Uterus (tissue), 4 donors: ENCODE measurements around the gene SEC11A. TPM values are rescaled to one million over a fixed set of nuclear protein-coding genes. Genes with fewer than 3 reads are reported as not detected.

ENCODE experiments used
- DNase-seq, 2 donors: peaks; one replicate each; pipeline ENCODE4 v3.0.0-alpha.2; 2019 to 2020
- H3K27ac ChIP-seq, 2 donors: fragments of 200-600 bp; sonication (generic); 1 replicate in 1 of 2; 2 replicates in 1 of 2; pipeline ENCODE4 v1.5.1; 2016 to 2018
- H3K27me3 ChIP-seq, 2 donors: fragments of 200-600 bp; sonication (generic); one replicate each; pipeline ENCODE4 v1.5.1; 2018 to 2019; ENCODE audit warnings: control low read depth in 1 of 2
- H3K36me3 ChIP-seq, 2 donors: fragments of 200-600 bp; sonication (generic); one replicate each; pipeline ENCODE4 v1.5.1; 2019; ENCODE audit warnings: control low read depth in 1 of 2
- H3K4me1 ChIP-seq, 2 donors: fragments of 200-600 bp; sonication (generic); one replicate each; pipeline ENCODE4 v1.5.1; 2018 to 2019; ENCODE audit warnings: control low read depth in 1 of 2
- H3K4me3 ChIP-seq, 2 donors: fragments of 200-600 bp; sonication (generic); 1 replicate in 1 of 2; 2 replicates in 1 of 2; pipeline ENCODE4 v1.5.1; 2018 to 2019; ENCODE audit warnings: mild to moderate bottlenecking in 1 of 2
- H3K9me3 ChIP-seq, 2 donors: fragments of 200-600 bp; sonication (generic); one replicate each; pipeline ENCODE4 v1.5.1; 2019; ENCODE audit warnings: control low read depth in 1 of 2
- POLR2A ChIP-seq, 2 donors: fragments of 450-650 bp; IDR thresholded peaks; one replicate each; pipeline ENCODE4 v1.6.1; 2016; ENCODE audit warnings: antibody characterized with exemption in 2 of 2, mild to moderate bottlenecking in 1 of 2, moderate library complexity in 1 of 2
- intact Hi-C: fragments of 100-400 bp; cut with DNase I; formaldehyde crosslinking; loops from one replicate; pipeline ENCODE4 v1.15.1; 2023; ENCODE audit warnings: low total_unique reads
- total RNA-seq, 4 donors: library from RNA; depleted of rRNA in 3 of 4; stranded (reverse); fragments of >200 nt in 3 of 4; gene quantifications; one replicate each; pipeline versions ENCODE4 v1.1.0 to v1.2.4, GENCODE V29; 2014 to 2023
- TF ChIP-seq, protein P1 (sequence below), 4 experiments: fragments of 200-600 bp in 2 of 4; fragments of 450-650 bp in 2 of 4; sonication (generic) in 2 of 4; IDR thresholded peaks; one replicate each; pipeline ENCODE4 v1.5.1; 2016 to 2019; ENCODE audit warnings: antibody characterized with exemption in 4 of 4, mild to moderate bottlenecking in 2 of 4, moderate library complexity in 1 of 4
- donor health status: DM: yes; HTN: yes; CAD: no.

The SEC11A gene
- 100 to 1,000 TPM; 117 to 261 (median 204) TPM for total RNA-seq

DNA sequence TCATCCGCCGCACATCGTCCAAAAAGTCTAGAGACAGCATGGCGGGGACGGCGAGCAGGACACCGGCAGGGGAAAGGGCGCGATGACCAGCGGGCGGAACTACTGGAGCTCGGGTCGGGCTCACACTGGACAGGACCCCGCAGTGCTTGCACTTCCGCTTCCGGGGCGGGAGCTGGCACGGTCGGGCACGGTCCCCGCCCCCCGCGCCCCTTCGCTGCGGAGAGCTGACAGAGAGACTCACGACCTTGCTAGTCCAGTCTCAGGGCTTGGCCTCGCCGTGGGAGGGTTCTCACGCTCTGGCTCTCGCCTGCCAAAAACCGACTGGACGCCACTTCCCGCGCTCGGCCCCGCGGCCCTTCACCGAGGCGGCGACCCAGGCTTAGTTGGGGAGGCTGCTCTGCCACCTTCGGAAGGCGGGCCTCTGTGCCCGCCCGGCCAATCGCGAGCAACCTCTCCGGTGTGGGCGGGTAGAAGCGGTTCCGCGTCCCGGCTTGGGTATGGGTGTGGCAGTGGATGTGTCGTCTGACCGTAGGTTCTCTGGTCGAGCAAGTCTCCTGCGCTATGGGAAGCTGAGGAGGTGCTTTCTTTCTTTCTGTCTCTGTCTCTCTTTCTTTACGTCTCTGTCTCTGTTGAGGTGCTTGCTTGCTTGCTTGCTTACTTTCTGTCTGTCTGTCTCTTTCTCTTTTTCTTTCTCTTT lies at the start of gene SEC11A:
SEC11A (minus strand) TSS at position 104 of the 697 bp plus-strand sequence; CDS start at position 40, 64 bp downstream.
- Histone ChIP-seq H3K9me3 (no peaks in the 10 kb centered on the region), H3K4me1 (peaks cover 0 to 3% of the 10 kb centered on the region in 2 donors), H3K27ac (peak within 1 kb of the TSS; percentile 86 to 95), H3K4me3 (peak within 1 kb of the TSS; percentile 72 to 79), H3K27me3 (no peaks in the 10 kb centered on the region), H3K36me3 (no peaks in the 10 kb centered on the region)
- TF ChIP-seq, protein P1, sequence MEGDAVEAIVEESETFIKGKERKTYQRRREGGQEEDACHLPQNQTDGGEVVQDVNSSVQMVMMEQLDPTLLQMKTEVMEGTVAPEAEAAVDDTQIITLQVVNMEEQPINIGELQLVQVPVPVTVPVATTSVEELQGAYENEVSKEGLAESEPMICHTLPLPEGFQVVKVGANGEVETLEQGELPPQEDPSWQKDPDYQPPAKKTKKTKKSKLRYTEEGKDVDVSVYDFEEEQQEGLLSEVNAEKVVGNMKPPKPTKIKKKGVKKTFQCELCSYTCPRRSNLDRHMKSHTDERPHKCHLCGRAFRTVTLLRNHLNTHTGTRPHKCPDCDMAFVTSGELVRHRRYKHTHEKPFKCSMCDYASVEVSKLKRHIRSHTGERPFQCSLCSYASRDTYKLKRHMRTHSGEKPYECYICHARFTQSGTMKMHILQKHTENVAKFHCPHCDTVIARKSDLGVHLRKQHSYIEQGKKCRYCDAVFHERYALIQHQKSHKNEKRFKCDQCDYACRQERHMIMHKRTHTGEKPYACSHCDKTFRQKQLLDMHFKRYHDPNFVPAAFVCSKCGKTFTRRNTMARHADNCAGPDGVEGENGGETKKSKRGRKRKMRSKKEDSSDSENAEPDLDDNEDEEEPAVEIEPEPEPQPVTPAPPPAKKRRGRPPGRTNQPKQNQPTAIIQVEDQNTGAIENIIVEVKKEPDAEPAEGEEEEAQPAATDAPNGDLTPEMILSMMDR (IDR thresholded peaks at IDR 0.05), result peak in 2 of 4 experiments; percentile 12 to 18
- TF ChIP-seq POLR2A (IDR thresholded peaks at IDR 0.05), result peak; percentile 48 to 65
- intact Hi-C loops, result no loop called here
- DNase-seq, result peak; percentile 91

DNA sequence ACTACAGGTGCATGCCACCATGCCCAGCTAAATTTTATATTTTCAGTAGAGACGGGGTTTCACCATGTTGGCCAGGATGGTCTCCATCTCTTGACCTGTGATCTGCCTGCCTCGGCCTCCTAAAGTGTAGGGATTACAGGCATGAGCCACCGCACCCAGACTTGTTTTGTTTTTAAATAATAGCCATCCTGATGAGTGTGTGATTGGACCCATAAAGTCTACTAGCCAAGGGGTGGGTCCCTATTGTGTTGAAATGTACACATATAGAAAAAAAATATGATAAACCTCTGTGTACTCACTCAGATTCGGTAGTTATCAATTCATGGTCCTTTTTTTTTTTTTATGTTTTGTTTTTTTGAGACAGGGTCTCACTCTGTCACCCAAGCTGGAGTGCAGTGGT lies 49.7 kb upstream of the SEC11A start:
- TF ChIP-seq, protein P1 (IDR thresholded peaks at IDR 0.05), result no peak
- no peak for TF ChIP-seq POLR2A (IDR thresholded peaks at IDR 0.05)
- intact Hi-C loops, result no loop called here
- H3K4me1 ChIP-seq, result no peaks in the 10 kb centered on the region
- H3K9me3 ChIP-seq, result no peaks in the 10 kb centered on the region
- no peak overlapping the region for H3K27ac ChIP-seq
- no peak for DNase-seq
- no peaks in the 10 kb centered on the region for H3K27me3 ChIP-seq
- H3K36me3 ChIP-seq, result no peaks in the 10 kb centered on the region
- H3K4me3 ChIP-seq, result no peak overlapping the region

DNA sequence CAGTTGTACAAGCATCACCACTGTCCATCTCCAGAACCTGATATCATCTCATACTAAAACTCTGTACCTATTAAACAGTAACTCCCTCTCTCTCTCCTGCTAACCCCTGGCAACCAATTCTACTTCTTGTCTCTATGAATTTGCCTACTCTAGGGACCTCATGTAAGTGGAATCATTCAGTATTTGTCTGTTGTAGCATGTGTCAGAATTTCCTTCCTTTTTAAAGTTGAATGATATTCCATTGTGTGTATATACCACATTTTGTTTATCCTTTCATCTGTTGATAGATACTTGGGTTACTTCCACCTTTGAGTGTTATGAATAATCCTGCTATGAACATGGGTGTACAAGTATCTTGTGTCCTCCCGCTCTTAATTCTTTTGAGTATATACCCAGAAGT lies 49.0 kb upstream of the SEC11A start:
- Histone ChIP-seq H3K27ac (no peak overlapping the region), H3K4me3 (no peak overlapping the region), H3K27me3 (no peaks in the 10 kb centered on the region), H3K9me3 (no peaks in the 10 kb centered on the region), H3K4me1 (no peaks in the 10 kb centered on the region), H3K36me3 (no peaks in the 10 kb centered on the region)
- no peak for DNase-seq
- TF ChIP-seq, protein P1 (IDR thresholded peaks at IDR 0.05), result no peak
- no peak for TF ChIP-seq POLR2A (IDR thresholded peaks at IDR 0.05)
- intact Hi-C loops, result no loop called here

DNA sequence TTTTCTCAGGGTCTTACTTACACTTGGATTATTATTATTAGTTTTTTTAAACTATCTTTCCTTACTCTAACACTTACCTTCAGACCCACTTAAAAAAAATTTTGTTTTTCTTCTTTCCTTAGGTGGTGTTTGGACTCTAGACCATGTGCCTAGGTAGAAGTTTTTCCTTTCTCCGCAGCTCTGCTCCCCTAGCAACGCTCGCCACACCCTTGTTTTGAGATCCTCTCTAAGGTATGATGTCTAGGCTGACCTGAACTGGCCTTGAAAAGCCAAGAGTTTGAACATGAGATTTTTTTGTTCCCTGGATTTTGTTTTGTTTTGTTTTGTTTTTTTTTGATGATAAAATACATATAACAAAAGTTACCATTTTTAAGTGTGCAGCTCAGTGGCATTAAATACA lies 48.6 kb upstream of the SEC11A start:
- Histone ChIP-seq H3K27ac (no peak overlapping the region), H3K9me3 (no peaks in the 10 kb centered on the region), H3K36me3 (no peaks in the 10 kb centered on the region), H3K27me3 (no peaks in the 10 kb centered on the region), H3K4me3 (no peak overlapping the region), H3K4me1 (no peaks in the 10 kb centered on the region)
- intact Hi-C loops, result no loop called here
- TF ChIP-seq, protein P1 (IDR thresholded peaks at IDR 0.05), result no peak
- TF ChIP-seq POLR2A (IDR thresholded peaks at IDR 0.05), result no peak
- no peak for DNase-seq

GRCh38 chr15:84762840-84763572 lies 47.1 kb upstream of the SEC11A start:
- H3K4me3 ChIP-seq, result no peak overlapping the region
- H3K36me3 ChIP-seq, result no peaks in the 10 kb centered on the region
- no peak overlapping the region for H3K27ac ChIP-seq
- no peak for DNase-seq
- TF ChIP-seq POLR2A (IDR thresholded peaks at IDR 0.05), result no peak
- TF ChIP-seq, protein P1 (IDR thresholded peaks at IDR 0.05), result no peak
- H3K9me3 ChIP-seq, result no peaks in the 10 kb centered on the region
- intact Hi-C loops, result no loop called here
- no peaks in the 10 kb centered on the region for H3K27me3 ChIP-seq
- no peaks in the 10 kb centered on the region for H3K4me1 ChIP-seq
